Measurements from ENCODE around the gene WNK2.
"Not testable (repeated sequence)": the region's sequence is repeated elsewhere in the genome, so short reads cannot be mapped to it uniquely, and the experiment has no call there.

WNK2 gene

DNA sequence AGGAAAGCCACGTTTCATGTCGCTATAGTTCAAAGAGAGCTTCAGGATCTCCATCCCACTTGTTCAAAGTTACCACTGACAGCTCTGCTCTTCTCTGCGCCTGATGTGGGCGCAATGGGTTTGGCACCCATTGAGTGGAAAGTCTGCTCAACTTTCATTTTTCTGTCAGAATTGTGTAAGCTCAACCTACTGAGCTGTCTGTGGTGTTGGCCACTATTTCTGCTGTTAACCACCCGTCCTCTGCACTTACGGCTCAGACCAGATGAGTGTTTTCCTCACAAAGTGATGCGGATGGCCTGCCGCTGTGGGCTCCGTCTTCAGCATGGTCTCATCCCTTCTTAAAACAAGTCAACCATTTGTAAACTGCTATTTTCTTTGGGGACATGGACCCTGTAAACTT is 131.2 kb downstream of the WNK2 start:
- DNase-seq = no peak

DNA sequence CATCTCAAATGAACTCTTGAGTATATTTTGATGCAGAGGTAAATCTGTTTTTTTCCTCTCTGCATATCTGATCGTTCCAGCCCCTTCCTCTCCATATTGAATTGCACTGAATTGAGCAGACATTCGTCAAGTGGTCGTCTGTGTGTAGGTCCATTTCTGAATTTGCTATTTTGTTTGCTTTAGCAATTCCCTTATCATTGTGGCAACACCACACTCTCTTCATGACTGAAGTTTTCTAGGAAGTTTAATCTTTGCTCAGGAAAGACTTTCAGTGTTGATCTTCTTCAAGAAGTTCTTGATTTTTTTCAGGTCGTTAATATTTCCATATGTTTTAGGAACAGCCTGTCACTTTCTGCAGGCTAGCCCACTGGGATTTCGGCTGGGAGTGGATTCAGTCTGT is 132.0 kb downstream of the WNK2 start:
- no peak for DNase-seq

DNA sequence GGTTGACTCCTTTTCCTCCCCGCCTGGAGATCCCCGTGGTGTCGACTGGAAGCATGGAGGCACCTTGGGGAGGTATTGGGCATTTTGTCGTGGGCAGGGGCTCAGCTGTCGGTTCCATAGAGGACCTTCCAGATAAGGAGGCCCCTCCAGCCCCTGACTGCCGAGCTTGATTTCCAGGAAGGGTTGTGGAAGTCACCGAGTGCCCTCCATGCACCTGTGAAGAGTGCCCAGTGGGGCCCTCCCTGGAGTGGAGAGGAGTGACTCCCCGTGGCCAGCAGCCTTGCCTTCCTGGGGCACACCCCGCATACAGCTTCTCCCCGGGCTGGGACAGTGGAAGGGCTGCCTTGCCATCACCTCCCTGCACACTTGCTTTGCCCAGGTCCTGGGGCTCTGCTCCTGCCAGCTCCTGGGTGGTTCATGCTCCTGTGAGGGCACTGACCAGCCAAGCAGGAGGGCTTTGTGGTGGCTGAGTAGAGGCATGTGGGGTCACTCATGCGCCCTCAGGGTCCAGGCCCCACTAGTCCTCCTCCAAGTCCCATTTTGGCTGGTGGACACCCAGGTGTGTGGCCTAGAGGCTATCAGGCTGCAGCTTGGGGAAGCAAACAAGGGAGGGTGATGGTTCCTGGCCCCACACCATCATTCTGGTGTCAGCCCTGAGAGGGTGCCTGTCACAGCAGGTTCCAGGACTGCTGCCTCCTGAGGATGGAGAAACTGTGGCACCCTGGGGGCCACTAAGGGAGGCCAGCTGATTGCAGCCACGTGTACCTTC is 133.0 kb downstream of the WNK2 start:
- DNase-seq = no peak

DNA sequence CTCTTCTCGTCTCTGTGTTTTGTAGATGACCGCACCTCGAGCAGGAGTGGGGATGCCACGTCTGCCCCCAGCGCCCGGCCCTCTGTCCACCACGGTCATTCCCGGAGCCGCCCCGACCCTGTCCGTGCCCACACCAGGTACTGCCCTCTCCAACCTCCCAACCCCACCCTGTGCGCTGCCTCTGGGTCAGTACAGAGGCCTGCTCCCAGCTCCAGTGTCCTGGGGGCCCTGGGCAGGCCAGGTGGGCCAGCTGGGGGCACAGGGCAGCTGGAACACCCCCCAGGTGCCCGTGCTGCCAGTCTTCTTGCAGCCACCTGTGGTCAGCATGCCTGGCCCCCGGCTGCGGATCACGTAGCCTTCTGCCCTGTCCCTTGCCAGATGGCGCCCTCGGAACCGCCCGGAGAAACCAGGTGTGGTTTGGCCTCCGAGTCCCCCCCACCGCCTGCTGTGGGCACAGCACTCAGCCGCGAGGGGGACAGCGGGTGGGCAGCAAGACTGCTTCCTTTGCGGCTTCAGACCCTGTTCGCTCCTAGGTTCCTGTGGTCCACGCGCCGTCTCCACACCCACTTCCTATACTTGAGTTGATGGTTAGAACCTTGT is 133.7 kb downstream of the WNK2 start:
- no peak for DNase-seq

DNA sequence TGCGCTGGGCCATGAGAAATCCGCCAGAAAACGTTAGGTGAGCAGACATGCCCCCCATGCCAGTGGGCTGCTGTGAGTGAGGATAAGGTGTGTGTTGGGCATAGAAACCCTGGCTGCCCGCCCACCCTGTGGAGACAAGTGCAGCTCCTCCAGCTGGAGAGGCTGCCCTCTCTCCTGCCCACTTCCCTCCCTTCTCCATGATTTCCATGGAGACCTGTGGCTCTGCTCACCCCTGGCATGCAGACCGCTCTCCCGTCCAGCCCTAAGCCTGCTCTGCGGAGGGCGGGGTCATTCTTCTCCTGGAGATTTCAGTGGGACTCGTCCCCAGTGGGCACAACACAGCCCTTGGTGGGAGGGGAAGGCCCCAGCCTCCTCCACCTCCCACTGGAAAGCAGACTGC is 134.5 kb downstream of the WNK2 start:
- DNase-seq = no peak

DNA sequence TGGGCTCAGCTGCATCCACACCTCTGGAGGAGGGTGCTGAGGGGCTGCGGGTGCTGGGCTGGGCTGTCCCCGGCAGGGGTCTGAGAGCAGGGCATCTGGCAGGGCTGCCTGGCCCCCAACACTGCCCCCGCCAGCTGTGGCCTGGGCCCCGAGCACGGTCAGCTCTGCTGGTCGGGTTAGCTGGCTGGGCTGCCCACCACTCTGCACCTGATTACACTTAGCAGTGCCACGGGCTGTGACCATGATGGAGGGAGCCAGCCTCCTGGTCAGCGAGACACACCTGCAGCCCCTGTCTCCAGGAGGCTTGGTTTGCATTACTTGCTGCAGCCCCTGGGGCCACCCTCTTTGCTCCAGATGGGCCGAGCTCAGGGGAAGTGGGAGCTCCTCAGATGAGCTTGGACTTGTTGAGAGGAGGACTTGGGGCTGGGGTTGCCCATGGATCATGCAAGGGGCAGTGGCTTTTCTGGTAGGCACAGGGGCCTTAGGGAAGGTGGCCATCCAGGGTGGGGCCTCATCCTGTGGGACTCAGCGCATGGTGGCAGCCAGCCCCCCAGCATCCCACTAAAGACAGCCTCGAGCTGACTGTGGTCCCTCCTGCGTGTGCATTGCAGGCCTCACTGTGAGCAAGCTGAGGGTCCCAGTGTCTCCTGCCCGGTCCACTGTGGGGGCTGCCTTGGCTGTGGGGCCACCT is 135.5 kb downstream of the WNK2 start:
- DNase-seq = no peak

DNA sequence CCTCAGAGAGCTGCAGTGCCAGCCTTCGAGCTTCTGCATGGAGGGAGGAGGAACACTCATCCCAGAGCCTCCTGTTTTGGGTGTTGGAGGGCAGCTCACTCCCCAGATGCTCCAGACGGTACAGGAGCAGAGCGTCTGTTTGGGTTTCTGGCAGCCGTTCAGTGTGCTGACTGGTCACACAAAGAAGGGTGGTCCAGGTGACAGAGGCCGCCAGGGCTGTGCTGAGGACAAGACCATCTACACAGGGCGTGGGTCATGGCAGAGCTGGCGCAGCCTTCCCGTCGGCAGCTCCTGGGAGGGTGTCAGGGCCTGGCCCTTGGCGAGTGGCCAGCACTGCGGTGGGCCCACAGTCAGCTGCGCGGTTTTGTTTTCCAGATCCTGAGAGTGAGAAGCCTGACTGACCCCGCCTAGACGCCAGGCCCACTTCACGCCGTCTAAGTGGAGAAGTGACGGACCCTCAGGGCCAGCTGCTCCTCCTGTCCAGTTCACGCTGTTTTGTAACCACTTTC is 136.1 kb downstream of the WNK2 start:
- DNase-seq = no peak

DNA sequence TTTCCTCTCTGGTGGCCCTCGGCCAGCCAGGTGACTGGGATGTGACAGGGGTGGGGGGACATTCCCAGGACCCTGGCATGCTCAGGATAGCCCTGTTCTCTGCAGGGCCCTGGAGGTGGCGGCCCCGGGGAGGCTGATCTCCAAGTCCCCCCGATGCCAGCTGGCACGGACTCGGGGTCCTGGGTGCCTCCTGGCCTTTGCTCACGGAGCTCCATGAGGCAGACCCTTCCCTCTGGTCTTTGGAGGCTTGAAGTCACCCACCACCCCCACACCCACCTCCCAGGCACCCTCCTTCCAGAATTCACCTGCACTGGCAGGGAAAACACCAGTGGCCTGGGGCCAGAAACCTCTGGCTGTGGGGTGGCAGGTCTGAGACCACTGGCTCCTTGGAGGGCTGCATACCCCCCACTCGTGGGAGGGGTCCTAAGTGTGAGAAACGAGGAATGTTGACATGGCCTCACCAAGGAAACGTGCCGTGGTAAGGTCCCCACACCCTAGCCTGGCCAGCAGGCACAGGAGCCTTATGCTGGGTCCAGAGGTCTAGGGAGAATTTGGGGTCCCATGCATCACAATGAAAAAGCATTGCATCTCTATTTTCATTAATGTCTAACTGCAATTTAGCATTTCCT is 136.8 kb downstream of the WNK2 start:
- no peak for DNase-seq

DNA sequence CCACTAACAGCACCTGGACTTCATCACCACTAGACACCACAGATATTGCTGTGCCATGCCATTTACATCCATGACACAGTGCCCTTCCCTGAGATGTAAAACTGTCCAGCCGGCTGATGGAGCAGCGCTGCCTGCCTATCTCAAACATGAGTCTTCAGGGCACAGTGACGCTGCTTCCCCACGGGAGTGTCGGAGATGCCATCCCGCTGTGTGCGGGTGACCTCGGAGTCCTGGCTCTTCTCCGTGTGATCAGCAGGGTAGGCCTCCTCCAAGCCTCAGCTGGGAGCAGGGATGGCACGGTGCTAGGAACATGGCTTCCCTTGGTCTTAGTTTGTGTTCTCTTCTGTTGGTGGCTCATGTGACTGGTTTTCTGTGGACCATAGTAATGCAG is 137.3 kb downstream of the WNK2 start:
- DNase-seq = no peak

DNA sequence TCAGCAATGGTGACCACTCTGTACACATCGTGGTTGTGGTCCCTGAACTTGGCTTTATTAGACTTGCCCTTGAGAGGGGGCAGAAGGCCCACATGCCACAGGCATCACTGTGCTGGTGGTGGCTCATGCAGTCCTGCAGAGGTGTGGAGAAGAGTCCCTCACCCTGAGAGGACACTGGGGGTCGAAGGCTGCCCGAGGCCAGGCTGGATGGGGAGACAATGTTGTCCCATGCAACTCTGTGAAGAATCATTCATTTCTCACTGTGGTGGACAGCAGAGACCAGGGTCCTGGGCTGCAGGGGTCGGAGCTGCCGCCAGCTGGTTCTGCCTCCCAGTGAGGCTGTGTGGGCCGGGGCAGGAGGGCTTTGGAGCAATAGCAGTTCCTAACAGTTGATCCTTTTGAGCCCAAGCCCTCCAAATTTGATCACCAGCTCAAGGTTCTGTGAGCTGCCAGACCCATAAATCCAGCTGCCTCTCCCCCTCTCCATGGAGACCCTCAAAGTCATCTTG is 139.6 kb downstream of the WNK2 start:
- DNase-seq = not testable (repeated sequence)

DNA sequence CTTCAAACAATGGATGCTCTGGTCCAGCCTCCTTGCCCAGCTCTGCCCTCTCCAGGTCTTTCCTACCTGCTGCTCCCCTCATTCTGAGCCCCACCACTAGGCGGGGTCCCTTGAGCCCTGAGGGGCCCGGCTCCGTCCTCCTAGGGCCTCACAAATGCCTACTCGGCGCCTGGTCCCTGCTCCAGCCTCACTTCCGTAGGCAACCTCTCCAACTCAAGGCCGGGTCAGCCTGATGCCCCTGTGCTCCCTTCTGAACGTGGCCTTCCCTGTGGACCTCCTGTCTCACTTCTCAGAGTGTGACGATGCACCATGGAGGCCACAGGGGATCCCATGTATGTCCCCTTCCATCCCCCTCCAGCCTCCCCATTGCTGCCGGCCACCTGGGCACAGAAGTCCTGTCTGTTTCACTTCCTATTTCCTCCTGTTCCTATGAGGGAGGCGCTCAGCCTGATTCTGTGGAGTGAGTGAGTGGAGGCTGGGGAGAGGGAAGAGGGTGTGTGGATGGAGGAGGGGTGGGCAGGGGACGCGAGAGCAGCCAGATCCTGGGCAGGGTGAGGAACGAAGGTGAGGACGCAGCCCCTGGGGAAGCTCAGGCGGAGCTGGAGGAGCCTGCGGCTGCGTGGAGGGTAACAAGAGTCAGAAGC is 140.4 kb downstream of the WNK2 start:
- no peak for DNase-seq

DNA sequence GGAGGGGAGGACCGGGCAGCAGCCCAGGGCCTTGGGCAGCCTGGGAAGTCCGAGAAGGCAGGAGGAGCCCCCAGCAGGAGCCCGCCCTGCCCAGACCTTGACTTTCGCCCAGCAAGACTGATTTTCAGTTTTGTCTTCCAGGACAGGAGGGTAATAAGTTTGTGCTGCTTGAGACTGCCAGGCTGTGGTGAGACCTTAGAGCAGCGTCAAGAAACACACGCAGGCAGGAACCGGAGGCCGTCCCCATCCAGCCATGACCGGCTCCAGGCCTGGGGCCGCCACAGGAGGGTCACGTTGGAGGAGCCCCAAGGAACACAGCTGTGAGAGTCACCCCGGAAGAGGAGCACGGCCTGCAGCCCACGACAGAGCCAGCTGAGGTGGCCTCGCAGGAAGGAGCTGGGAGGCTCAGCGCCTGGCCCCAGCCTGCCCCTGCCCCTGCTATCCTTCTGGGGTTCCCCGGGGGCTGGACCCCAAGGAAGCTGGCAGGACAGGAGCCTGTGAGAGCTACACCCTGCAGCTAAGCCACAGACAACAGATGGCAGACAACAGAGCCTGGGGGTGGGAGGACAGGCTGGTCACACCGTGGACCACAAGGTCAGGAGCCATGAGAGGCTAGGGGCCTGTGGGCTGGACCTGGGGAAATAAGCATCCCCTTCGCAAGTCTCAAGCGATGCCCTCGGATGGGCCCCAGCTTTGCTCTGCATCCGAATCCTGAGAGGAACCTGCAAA is 141.5 kb downstream of the WNK2 start:
- no peak for DNase-seq

DNA sequence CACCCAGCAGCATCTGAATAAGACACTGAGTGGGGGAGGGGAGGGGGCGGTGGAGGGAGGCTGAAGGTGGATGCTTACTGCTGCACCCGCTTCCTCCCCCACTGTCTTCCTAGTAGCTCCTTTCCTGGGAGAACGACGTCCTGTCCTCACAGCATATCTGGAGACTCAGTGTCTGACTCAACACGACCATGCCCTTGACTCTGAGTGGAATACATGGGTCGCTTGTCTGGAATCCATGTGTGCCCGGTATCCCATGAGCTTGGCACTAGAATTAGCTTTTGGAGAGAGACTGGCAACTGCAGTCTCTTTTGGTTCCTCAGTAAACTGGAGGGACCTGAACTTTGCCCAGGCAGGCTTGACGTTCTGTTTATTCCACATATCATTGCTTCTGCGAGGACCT is 142.1 kb downstream of the WNK2 start:
- DNase-seq = no peak

DNA sequence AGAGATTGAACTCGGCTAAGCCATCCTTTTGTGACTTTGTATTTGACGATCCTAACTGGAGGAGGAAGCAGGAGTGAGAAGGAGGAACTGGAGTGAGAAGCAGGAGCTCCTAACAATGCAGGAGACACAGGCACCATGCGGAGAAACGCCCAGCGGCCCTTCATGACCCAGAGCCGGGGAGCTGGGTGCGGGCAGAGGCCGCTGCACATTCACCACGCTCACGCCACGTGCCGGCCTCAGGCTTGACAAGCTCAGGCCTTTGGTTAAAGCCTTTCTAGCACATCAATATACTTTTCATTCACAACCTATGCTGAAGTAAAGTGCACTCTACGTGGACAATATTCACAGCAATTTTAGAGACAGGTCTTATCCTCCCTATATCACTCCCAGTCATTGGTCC is 142.7 kb downstream of the WNK2 start:
- DNase-seq = no peak

DNA sequence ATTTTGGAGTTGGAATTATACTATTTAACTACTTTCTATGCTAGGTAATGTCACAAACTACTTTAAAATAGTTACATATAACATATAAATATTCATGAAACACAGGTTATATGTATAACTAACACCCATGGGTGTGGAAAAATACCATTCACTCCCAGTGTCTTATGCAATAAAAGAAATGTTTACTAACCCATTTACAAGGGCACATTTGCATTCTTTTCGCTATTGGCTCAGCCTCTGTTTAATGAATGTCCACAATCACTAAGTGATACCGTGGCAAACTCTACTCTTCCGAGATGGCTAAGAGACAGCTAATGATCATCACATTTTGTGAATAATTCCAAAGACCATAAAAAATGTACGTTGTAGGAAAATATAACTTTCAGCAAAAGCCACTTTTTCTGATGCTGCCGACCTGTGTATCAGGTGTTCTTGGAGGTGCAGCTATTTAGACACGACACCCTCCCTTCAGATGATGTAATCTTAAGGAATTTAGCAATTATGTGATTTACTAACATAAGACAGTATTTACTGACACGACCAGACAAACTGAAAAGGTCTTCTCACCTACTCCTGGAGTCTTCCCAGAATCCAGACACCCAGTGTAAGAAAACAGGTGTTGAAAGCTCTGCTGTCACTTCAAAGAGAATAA is 145.8 kb downstream of the WNK2 start:
- peak; percentile 18 to 27 for DNase-seq

DNA sequence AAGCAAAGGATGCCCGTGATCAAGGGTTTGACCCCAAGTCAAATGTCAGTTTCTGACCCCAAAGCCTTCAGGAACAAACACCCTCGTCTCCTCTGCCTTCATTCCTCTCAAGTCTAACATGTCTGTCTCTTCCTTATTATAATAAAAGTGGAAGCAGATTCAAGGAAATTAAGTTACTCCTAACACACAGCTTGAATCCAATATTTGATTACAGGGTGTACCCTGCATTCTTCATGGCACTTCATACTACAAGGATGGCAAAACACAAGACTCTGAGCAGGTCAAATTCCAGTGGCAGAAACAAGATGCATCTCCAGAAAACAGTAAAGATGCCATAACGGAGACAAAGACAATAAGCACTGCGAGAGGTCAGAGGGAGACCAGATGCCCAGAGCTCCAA is 148.4 kb downstream of the WNK2 start:
- no peak for DNase-seq

DNA sequence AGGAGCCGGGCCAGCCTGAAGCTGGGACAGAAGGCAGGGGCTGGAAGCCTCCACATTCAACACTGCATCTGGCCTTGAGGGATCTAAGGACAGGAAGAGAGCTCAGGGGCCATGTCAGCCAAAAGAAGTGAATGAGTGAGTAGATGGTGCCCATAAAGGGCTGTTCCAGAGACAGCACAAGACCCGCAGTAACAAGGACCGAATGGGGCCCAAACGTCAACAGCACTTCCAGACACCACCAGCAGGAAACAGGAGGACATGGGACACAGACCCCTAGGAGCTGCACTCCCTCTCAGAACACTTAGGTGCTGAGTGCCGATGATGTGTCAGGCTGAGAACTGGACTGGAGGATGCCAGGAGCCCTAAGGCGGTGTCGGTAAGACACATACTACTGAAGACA is 152.8 kb downstream of the WNK2 start:
- no peak for DNase-seq

DNA sequence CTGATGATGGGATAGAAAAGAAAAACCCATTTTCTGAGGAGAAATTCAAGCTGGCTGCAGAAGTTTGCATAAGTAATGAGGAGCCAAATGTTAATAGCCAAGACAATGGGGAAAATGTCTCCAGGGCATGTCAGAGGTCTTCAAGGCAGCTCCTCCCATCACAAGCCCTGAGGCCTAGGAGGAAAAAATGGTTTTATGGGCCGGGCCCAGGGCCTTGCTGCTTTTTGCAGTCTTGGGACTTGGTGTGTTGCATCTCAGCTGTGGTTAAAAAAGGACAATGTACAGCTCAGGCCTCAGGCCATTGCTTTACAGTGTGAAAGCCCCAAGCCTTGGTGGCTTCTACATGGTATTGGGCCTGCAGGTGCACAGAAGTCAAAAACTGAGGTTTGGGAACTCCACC is 154.3 kb downstream of the WNK2 start:
- DNase-seq = not testable (repeated sequence)

DNA sequence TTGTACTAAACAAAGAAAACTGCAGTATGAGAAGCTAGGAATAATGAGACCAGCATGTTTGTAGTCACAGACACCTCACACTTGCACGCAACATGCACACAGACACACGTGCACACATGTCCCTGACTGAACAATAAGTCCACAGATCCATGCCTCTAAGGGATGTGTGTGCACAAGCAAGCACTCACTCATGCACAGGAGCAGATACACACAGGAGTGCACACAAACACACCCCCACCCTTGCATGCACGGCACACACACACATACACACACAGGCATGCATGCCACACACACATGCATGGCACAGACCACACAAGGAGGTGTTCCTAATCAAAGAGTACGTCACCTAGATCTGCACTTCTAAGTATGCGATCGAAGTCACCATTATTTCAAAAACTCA is 156.2 kb downstream of the WNK2 start:
- DNase-seq = no peak

DNA sequence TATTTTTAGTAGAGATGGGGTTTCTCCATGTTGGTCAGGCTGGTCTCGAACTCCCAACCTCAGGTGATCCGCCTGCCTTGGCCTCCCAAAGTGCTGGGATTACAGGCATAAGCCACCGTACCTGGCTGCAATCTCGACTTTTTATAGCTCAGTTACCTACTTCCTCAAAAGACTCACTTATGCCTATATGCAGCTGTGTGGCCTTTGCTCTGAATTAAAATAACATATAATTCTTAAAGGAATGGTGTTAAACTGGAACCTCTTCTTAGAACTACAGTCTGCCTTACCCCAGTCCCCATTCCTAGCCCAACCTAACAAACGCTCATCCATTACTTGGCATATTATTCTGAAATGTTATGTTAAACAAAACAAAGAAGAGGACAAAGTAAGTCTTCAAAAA is 157.9 kb downstream of the WNK2 start:
- not testable (repeated sequence) for DNase-seq

DNA sequence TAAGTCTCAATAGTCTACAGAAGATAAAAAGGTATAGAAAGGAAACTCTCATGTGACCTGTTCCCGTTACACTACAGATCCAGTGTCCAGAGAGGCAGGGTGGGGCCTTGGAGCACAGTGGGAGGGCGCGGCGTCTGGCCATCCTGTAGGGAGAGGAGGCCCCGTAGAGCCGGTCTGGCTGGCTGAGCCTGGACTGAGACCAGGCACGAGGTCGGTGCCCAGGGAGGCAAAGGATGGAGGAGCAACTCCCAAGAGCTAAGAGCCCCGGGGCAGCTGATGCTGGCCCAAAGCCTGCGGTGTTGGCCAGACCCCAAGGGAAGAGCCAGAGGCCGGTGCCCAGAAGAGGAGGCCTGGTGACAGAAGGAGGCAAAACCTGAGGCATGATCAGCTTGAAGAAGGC is 158.5 kb downstream of the WNK2 start:
- not testable (repeated sequence) for DNase-seq

DNA sequence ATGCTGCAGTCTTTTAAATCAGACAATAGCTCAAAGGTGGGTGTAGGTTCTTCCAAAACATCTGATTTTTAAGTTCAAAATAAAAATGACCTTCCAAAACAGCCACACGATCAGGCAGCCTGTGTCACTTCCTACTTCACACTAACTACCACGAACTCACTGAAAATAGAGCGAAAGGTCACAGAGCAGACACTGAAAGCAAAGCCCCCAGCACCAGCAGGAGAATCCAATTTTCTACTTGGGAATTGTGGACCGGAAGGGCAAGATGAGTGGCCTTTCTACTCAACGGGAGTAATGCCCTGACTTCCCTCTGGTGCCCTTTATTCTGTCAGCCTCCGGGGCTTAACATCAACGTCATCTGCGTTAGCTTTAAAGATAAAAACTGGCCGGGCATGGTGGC is 159.7 kb downstream of the WNK2 start:
- no peak for DNase-seq
